ENCODE data around the gene EPHB2.

GRCh38 chr1:22755641-22756040 is 45.0 kb downstream of the EPHB2 start:
- TF ChIP-seq EZH2 (optimal IDR thresholded peaks at IDR 0.05; ENCODE audit: low read depth, low read length) (no peak), CTCF (IDR thresholded peaks at IDR 0.05; ENCODE audit: low read length) (no peak), EZH2phosphoT487 (IDR thresholded peaks at IDR 0.05; ENCODE audit: low read length) (no peak)

All from MM.1S (cell line).